ENCODE measurements around the gene HMGXB4.

The HMGXB4 gene

GRCh38 chr22:35215993-35216392, 41.3 kb upstream of the HMGXB4 start:
- no peak for TF ChIP-seq CTCF (IDR thresholded peaks at IDR 0.05; ENCODE audit: low read depth, low read length)
- DNase-seq (ENCODE audit: extremely low read depth, low read depth), result no peak

- DNase-seq (ENCODE audit: extremely low read depth, low read depth), result no peak
- no peak for TF ChIP-seq CTCF (IDR thresholded peaks at IDR 0.05; ENCODE audit: low read depth, low read length)
Observed at GRCh38 chr22:35217527-35217926, 39.8 kb upstream of the HMGXB4 start.

DNA sequence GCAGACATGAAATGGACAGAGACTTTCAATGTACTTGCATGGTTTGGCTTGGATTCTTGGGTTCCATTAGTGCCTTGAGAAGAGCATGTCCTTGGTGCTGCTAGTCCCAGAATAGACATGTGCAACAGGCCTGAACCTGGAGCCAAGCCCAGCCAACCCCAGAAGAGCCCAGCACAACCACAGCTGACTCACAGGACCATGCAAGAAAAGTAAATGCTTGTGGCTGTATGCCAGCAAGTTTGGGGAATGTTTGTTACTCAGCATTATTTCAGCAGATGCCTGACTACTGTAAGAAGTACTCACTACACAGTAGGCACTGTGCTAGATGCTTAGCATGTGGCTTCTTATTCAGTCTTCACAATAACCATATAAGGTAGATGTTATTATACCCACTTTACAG, 39.2 kb upstream of the HMGXB4 start:
- TF ChIP-seq CTCF (IDR thresholded peaks at IDR 0.05; ENCODE audit: low read depth, low read length), result no peak
- DNase-seq (ENCODE audit: extremely low read depth, low read depth), result no peak

GRCh38 chr22:35219012-35219411, 38.3 kb upstream of the HMGXB4 start:
- DNase-seq (ENCODE audit: extremely low read depth, low read depth), result peak; percentile 3
- TF ChIP-seq CTCF (IDR thresholded peaks at IDR 0.05; ENCODE audit: low read depth, low read length), result no peak

DNA sequence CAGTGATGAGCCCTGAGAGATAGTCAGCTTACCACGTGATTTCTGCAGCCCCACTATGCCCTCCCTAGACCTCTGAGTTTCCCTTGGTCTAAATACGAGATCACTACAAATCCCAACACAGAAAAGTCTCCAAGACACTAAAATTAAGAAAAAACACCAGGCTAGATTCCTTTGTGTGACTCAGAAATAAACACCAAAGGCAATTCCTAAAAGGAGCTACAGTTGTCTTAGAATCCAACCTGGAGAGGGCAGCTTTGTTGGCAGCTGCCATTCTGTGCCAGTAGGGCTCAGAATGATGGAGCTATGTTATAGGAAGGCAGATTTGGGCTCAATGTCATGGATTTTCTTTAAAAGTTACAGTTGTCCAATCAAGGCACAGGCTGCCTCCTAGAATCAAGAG, 37.1 kb upstream of the HMGXB4 start:
- DNase-seq (ENCODE audit: extremely low read depth, low read depth), result no peak
- TF ChIP-seq CTCF (IDR thresholded peaks at IDR 0.05; ENCODE audit: low read depth, low read length), result no peak

GRCh38 chr22:35225010-35225409, 32.3 kb upstream of the HMGXB4 start:
- DNase-seq (ENCODE audit: extremely low read depth, low read depth), result no peak
- TF ChIP-seq CTCF (IDR thresholded peaks at IDR 0.05; ENCODE audit: low read depth, low read length), result no peak

DNA sequence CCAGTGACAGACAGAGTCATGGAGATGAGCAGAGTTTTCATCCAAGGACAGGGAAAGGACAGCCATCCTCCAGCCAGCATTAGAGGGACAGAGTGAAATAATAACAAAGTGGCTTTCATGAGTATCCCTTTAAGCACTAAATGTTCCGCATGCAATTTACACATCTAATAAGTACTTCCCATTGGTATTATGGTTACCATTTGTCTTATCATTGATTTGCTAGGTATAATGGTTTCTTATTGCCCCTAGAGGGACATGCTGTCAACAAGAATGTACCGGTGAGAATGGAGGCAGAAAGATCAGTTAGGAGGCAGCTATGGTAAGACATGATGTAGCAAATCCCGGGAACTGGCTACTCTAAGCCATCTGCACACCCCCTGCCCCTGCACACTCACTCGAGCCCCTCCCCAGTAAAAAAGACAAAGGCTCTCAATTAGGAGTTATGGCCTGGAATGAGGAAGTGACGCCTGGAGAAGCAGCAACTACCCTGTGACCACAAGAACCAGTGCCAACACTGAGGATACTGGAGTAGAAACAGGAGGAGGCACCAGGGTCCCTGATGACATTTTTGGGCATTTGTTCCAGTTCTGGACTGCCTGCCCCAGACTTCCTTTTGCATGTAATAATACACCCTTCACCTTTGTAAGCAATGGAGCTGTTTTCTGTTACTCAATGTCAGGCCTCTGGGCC, 30.2 kb upstream of the HMGXB4 start:
- no peak for DNase-seq (ENCODE audit: extremely low read depth, low read depth)
- TF ChIP-seq CTCF (IDR thresholded peaks at IDR 0.05; ENCODE audit: low read depth, low read length), result no peak

Data from AG09319 (cell line).